Keratinocyte (primary cell): ENCODE measurements around the gene BMX. TPM values are rescaled to one million over a fixed set of nuclear protein-coding genes. Genes with fewer than 3 reads are reported as not detected.
A peak's percentile ranks its signal among the peaks of the same experiment; 100 is the strongest.

Experiments
- DNase-seq: peaks from one replicate; pipeline ENCODE4 v3.0.0-alpha.2; 2011; ENCODE audit warnings: low read depth, missing footprints, low spot score
- FAIRE-seq: peaks from 2 replicates; lab custom pipeline; 2011; peaks lifted over from hg19 to GRCh38; lab: Jason Lieb, UNC
- H2AFZ ChIP-seq: 2 replicates; pipeline ENCODE4 v1.6.0; 2012; ENCODE audit warnings: low read length, control low read depth, inconsistent platforms; ENCODE audit not compliant: control insufficient read depth
- H3K27ac ChIP-seq: 2 replicates; pipeline ENCODE4 v1.5.1; 2011; ENCODE audit warnings: low read length; ENCODE audit not compliant: control insufficient read depth, insufficient read depth
- H3K27me3 ChIP-seq: 3 replicates; pipeline ENCODE4 v1.6.0; 2011; ENCODE audit warnings: low read length; ENCODE audit not compliant: control insufficient read depth, insufficient read depth; ENCODE audit errors: extremely low read depth
- H3K36me3 ChIP-seq, 2 experiments: 2 replicates in 1 of 2; 3 replicates in 1 of 2; pipeline ENCODE4 v1.5.1; 2011; ENCODE audit warnings: low read length in 2 of 2, mild to moderate bottlenecking in 1 of 2; ENCODE audit not compliant: control insufficient read depth in 2 of 2, insufficient read depth in 2 of 2; ENCODE audit errors: extremely low read depth in 1 of 2
- H3K4me1 ChIP-seq: 3 replicates; pipeline ENCODE4 v1.5.1; 2011; ENCODE audit warnings: low read length; ENCODE audit not compliant: control insufficient read depth, insufficient read depth; ENCODE audit errors: extremely low read depth
- H3K4me2 ChIP-seq: 3 replicates; pipeline ENCODE4 v1.6.0; 2011; ENCODE audit warnings: low read depth, low read length; ENCODE audit not compliant: control insufficient read depth, insufficient read depth; ENCODE audit errors: extremely low read depth
- H3K4me3 ChIP-seq, 3 experiments: fragments of 200-600 bp in 1 of 3; sonication (generic) in 1 of 3; 2 replicates in 2 of 3; 3 replicates in 1 of 3; pipeline ENCODE4 v1.5.1; 2011 to 2016; ENCODE audit warnings: low read length in 3 of 3, mild to moderate bottlenecking in 3 of 3, control low read depth in 2 of 3, inconsistent platforms in 1 of 3, low read depth in 1 of 3, mixed read lengths in 1 of 3, mixed run types in 1 of 3, moderate library complexity in 1 of 3; ENCODE audit not compliant: control insufficient read depth in 2 of 3, insufficient read depth in 2 of 3; ENCODE audit errors: extremely low read depth in 1 of 3
- H3K79me2 ChIP-seq: 2 replicates; pipeline ENCODE4 v1.6.0; 2012; ENCODE audit warnings: low read length; ENCODE audit not compliant: control insufficient read depth, insufficient read depth
- H3K9ac ChIP-seq: 3 replicates; pipeline ENCODE4 v1.6.0; 2011; ENCODE audit warnings: low read length; ENCODE audit not compliant: control insufficient read depth, insufficient read depth; ENCODE audit errors: extremely low read depth
- H3K9me1 ChIP-seq: 3 replicates; pipeline ENCODE4 v1.6.0; 2011; ENCODE audit warnings: low read length; ENCODE audit not compliant: control insufficient read depth, insufficient read depth; ENCODE audit errors: extremely low read depth
- H3K9me3 ChIP-seq: 2 replicates; pipeline ENCODE4 v1.5.1; 2012; ENCODE audit warnings: low read depth, low read length; ENCODE audit not compliant: control insufficient read depth
- H4K20me1 ChIP-seq: 3 replicates; pipeline ENCODE4 v1.6.0; 2011; ENCODE audit warnings: low read length; ENCODE audit not compliant: control insufficient read depth, insufficient read depth; ENCODE audit errors: extremely low read depth
- EZH2 ChIP-seq: IDR thresholded peaks from one replicate; pipeline ENCODE4 v1.6.1; 2012; ENCODE audit warnings: inconsistent platforms, mild to moderate bottlenecking, low read length, moderate library complexity
- dilution Hi-C: fragments of 300-500 bp; cut with MboI; formaldehyde crosslinking; loops from one replicate; pipeline ENCODE4 v1.7.0; 2020; ENCODE audit warnings: low sequenced_read_pairs; ENCODE audit not compliant: extremely low pct_ligation_motif_present
- polyA plus RNA-seq, 5 experiments: library from polyadenylated mRNA; depleted of rRNA in 3 of 5; stranded (reverse) in 3 of 5; stranded (forward) in 1 of 5; unstranded in 1 of 5; fragments of >200 nt; gene quantifications; 1 replicate in 1 of 5; 2 replicates in 3 of 5; 3 replicates in 1 of 5; pipeline versions ENCODE4 v1.2.1 to v1.2.3, GENCODE V29; 2011 to 2012; ENCODE audit warnings: missing spikeins in 2 of 5, low read depth in 1 of 5, low replicate concordance in 1 of 5
- TF ChIP-seq, protein P1 (sequence below), 3 experiments: IDR thresholded peaks in 1 of 3; conservative IDR thresholded peaks in 1 of 3; optimal IDR thresholded peaks in 1 of 3; 2 replicates in 2 of 3; 3 replicates in 1 of 3; pipeline versions ENCODE3 to v1.5.1; 2011; ENCODE audit warnings: low read length in 3 of 3, mild to moderate bottlenecking in 3 of 3, moderate library complexity in 2 of 3, control low read depth in 1 of 3, inconsistent platforms in 1 of 3; ENCODE audit not compliant: insufficient read depth in 2 of 3; ENCODE audit errors: extremely low read depth in 1 of 3

Gene BMX
- polyA plus RNA-seq, 1 donor (not counting 4 experiments of a cell fraction or from before 2014, with no cell fraction given): 0.09 TPM

DNA sequence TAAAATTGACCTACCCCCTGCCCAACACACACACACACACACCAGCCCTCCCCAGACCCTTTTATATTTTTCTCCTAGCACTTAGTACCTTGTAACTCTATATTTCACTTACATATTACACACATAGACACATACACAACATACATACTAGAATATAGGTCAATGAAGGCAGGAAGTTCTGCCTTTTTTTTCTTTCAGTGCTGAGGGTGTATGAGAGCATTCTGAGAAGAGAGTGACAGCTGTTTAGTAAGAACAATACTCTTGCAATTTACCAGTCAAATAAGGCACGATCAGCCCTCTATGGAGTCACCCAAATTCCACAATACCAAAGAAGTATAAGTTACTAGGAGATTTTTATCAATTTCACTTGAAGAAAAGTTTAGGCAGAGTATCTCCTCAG lies 66.7 kb downstream of the BMX start:
- no peak overlapping the region for H3K27ac ChIP-seq
- H3K4me1 ChIP-seq: no peaks in the 10 kb centered on the region
- H3K9ac ChIP-seq: no peak overlapping the region
- no peaks in the 10 kb centered on the region for H3K9me1 ChIP-seq
- no peak overlapping the region for H3K4me2 ChIP-seq
- dilution Hi-C loops: no loop called here
- H3K36me3 ChIP-seq: no peaks in the 10 kb centered on the region
- H2AFZ ChIP-seq: no peak overlapping the region
- no peaks in the 10 kb centered on the region for H3K27me3 ChIP-seq
- no peak for TF ChIP-seq EZH2
- TF ChIP-seq, protein P1, sequence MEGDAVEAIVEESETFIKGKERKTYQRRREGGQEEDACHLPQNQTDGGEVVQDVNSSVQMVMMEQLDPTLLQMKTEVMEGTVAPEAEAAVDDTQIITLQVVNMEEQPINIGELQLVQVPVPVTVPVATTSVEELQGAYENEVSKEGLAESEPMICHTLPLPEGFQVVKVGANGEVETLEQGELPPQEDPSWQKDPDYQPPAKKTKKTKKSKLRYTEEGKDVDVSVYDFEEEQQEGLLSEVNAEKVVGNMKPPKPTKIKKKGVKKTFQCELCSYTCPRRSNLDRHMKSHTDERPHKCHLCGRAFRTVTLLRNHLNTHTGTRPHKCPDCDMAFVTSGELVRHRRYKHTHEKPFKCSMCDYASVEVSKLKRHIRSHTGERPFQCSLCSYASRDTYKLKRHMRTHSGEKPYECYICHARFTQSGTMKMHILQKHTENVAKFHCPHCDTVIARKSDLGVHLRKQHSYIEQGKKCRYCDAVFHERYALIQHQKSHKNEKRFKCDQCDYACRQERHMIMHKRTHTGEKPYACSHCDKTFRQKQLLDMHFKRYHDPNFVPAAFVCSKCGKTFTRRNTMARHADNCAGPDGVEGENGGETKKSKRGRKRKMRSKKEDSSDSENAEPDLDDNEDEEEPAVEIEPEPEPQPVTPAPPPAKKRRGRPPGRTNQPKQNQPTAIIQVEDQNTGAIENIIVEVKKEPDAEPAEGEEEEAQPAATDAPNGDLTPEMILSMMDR (optimal IDR thresholded peaks at IDR 0.05 in 1 of 3, IDR thresholded peaks at IDR 0.05 in 1 of 3, conservative IDR thresholded peaks at IDR 0.05 in 1 of 3; ENCODE audit: extremely low read depth in 1 of 3, insufficient read depth in 2 of 3, low read length in 3 of 3): no peak
- FAIRE-seq: no peak
- no peaks in the 10 kb centered on the region for H3K79me2 ChIP-seq
- no peaks in the 10 kb centered on the region for H3K9me3 ChIP-seq
- H4K20me1 ChIP-seq: no peaks in the 10 kb centered on the region
- no peak for DNase-seq
- H3K4me3 ChIP-seq: no peak overlapping the region

DNA sequence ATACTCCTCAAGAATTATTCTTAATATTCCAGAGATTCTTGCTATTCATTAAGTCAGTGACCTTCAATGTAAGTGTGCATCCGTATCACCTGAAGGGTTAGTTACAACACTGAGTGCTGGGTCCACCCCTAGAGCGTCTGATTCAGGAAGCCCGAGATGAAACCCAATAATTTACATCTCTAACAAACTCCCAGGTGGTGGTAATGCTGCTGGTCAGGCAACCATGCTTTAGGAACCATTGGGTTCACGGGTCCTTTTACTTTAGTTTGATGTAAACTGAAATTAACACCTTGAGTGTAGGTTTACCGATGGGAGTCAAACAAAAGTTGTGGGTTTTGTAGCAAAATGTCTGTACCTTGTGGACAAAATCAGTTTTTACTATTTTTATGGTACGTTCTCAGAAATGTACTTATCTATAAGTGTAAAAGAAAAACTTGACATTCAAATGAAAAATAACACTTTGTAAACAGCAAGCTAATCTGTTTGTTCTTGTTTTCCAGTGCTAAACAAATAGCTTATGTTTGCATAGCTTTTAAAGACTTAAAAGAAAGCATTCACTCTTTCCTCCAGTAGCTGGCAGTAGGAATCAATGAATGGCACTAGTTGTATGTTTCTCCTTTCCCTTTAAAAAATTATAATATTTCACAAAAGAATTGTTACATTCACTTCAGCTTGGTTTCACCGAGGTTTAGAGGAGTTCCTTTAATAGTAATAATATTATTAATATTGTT lies 67.4 kb downstream of the BMX start:
- Histone ChIP-seq H3K9me1 (no peaks in the 10 kb centered on the region), H3K4me1 (no peaks in the 10 kb centered on the region), H3K9ac (no peak overlapping the region), H3K36me3 (no peaks in the 10 kb centered on the region), H2AFZ (no peak overlapping the region), H3K27ac (no peak overlapping the region), H4K20me1 (no peaks in the 10 kb centered on the region), H3K79me2 (no peaks in the 10 kb centered on the region), H3K4me2 (no peak overlapping the region), H3K4me3 (no peak overlapping the region), H3K27me3 (no peaks in the 10 kb centered on the region), H3K9me3 (no peaks in the 10 kb centered on the region)
- DNase-seq: no peak
- dilution Hi-C loops: no loop called here
- TF ChIP-seq EZH2: no peak
- TF ChIP-seq, protein P1 (optimal IDR thresholded peaks at IDR 0.05 in 1 of 3, IDR thresholded peaks at IDR 0.05 in 1 of 3, conservative IDR thresholded peaks at IDR 0.05 in 1 of 3; ENCODE audit: extremely low read depth in 1 of 3, insufficient read depth in 2 of 3, low read length in 3 of 3): peak in 2 of 3 experiments; percentile 36 to 59
- FAIRE-seq: no peak
